ENCODE measurements around the gene UCP2. TPM values are rescaled to one million over a fixed set of nuclear protein-coding genes. Genes with fewer than 3 reads are reported as not detected.
"Not testable (repeated sequence)": the region's sequence is repeated elsewhere in the genome, so short reads cannot be mapped to it uniquely, and the experiment has no call there.

Gene UCP2
- total and polyA plus RNA-seq, 2 experiments from 2014 or later, result 60.1 to 76.9 TPM

GRCh38 chr11:73939096-73939495 lies 43.5 kb downstream of the UCP2 start:
- Histone ChIP-seq H3K9me2 (ENCODE audit: insufficient read depth) (no peaks in the 10 kb centered on the region), H3K27ac (ENCODE audit: low read depth) (no peak overlapping the region), H3K4me2 (no peak overlapping the region), H4K20me1 (replicated peaks; ENCODE audit: insufficient read depth) (no peaks in the 10 kb centered on the region), H2AFZ (no peak overlapping the region), H3K4me1 (ENCODE audit: insufficient read depth) (no peaks in the 10 kb centered on the region), H3K4me3 (no peak overlapping the region), H3K79me2 (replicated peaks; ENCODE audit: insufficient read depth) (no peaks in the 10 kb centered on the region), H3F3A (replicated peaks; ENCODE audit: low read depth) (no peaks in the 10 kb centered on the region), H3K36me3 (ENCODE audit: insufficient read depth) (no peaks in the 10 kb centered on the region), H3K27me3 (ENCODE audit: insufficient read depth) (no peaks in the 10 kb centered on the region)
- DNase-seq (ENCODE audit: low spot score) (no peak), ATAC-seq (no peak)
- Mint-ChIP-seq H3K27ac (no peak overlapping the region), H3K27me3 (ENCODE audit: insufficient read depth, low read depth, poor library complexity) (no peaks in the 10 kb centered on the region), H3K36me3 (ENCODE audit: low read depth) (peaks cover 27% of the 10 kb centered on the region), H3K9me3 (peaks cover 43% of the 10 kb centered on the region), H3K4me1 (no peaks in the 10 kb centered on the region), H3K4me3 (no peak overlapping the region)
- TF ChIP-seq POLR2AphosphoS5 (IDR thresholded peaks at IDR 0.05; ENCODE audit: low read depth) (no peak), ETS1 (IDR thresholded peaks at IDR 0.05) (no peak), EZH2phosphoT487 (IDR thresholded peaks at IDR 0.05; ENCODE audit: unreplicated experiment) (no peak), CTCF (conservative IDR thresholded peaks at IDR 0.05; ENCODE audit: low read depth in 2 of 2) (no peak), ZNF331 (CRISPR knock-in tag; IDR thresholded peaks at IDR 0.05; ENCODE audit: low read depth) (no peak), CREB1 (CRISPR knock-in tag; IDR thresholded peaks at IDR 0.05; ENCODE audit: low read depth) (no peak), REST (IDR thresholded peaks at IDR 0.05; ENCODE audit: unreplicated experiment) (no peak), NANOG (IDR thresholded peaks at IDR 0.05; ENCODE audit: borderline replicate concordance) (no peak)

GRCh38 chr11:73936047-73936446 lies 46.6 kb downstream of the UCP2 start:
- H3K79me2 ChIP-seq (replicated peaks; ENCODE audit: insufficient read depth); H3K4me1 ChIP-seq (ENCODE audit: insufficient read depth); H3K4me3 ChIP-seq; H3K27me3 ChIP-seq (ENCODE audit: insufficient read depth); H3K27ac ChIP-seq (ENCODE audit: low read depth); H3K4me1 Mint-ChIP-seq; DNase-seq (ENCODE audit: low spot score); H3K27ac Mint-ChIP-seq; H3K36me3 ChIP-seq (ENCODE audit: insufficient read depth); H3F3A ChIP-seq (replicated peaks; ENCODE audit: low read depth); H3K9me2 ChIP-seq (ENCODE audit: insufficient read depth); H2AFZ ChIP-seq; H3K27me3 Mint-ChIP-seq (ENCODE audit: insufficient read depth, low read depth, poor library complexity); H4K20me1 ChIP-seq (replicated peaks; ENCODE audit: insufficient read depth); H3K4me2 ChIP-seq; ATAC-seq; H3K4me3 Mint-ChIP-seq: not testable (repeated sequence)
- peaks cover 36% of the 10 kb centered on the region for H3K9me3 Mint-ChIP-seq
- peaks cover 30% of the 10 kb centered on the region for H3K36me3 Mint-ChIP-seq (ENCODE audit: low read depth)

Data from GM23338 (cell line).